ENCODE results near the gene TMSB15A. TPM values are rescaled to one million over a fixed set of nuclear protein-coding genes. Genes with fewer than 3 reads are reported as not detected.
"Not testable (repeated sequence)": the region's sequence is repeated elsewhere in the genome, so short reads cannot be mapped to it uniquely, and the experiment has no call there.

The TMSB15A gene
- total RNA-seq, 1 donor: not detected

- Histone ChIP-seq H3K27ac (ENCODE audit: low read depth, low read length) (no peak overlapping the region), H3K4me1 (ENCODE audit: insufficient read depth, low read length) (no peaks in the 10 kb centered on the region)
- DNase-seq (ENCODE audit: insufficient read length, low spot score, missing footprints): no peak
Measured at GRCh38 chrX:102514536-102514935, 2.0 kb downstream of the TMSB15A start.

GRCh38 chrX:102498732-102499131 lies 17.8 kb downstream of the TMSB15A start:
- no peak for DNase-seq (ENCODE audit: insufficient read length, low spot score, missing footprints)
- H3K4me3 ChIP-seq (ENCODE audit: insufficient read depth, low read length): no peak overlapping the region
- H3K9me3 ChIP-seq (ENCODE audit: low read depth, low read length): peaks cover 3% of the 10 kb centered on the region
- no peak for TF ChIP-seq CTCF (IDR thresholded peaks at IDR 0.05; ENCODE audit: extremely low read depth, low read depth, low read length)
- H3K27ac ChIP-seq (ENCODE audit: low read depth, low read length): no peak overlapping the region
- no peaks in the 10 kb centered on the region for H3K79me2 ChIP-seq (ENCODE audit: insufficient read depth, low read length)
- H4K20me1 ChIP-seq (ENCODE audit: insufficient read depth, low read length): no peaks in the 10 kb centered on the region
- no peak overlapping the region for H3K4me2 ChIP-seq (ENCODE audit: insufficient read depth, low read length)
- no peaks in the 10 kb centered on the region for H3K36me3 ChIP-seq (ENCODE audit: insufficient read depth, low read length)
- H3K27me3 ChIP-seq (ENCODE audit: insufficient read depth, low read length): peaks cover 15% of the 10 kb centered on the region
- no peaks in the 10 kb centered on the region for H3K4me1 ChIP-seq (ENCODE audit: insufficient read depth, low read length)
- H2AFZ ChIP-seq (ENCODE audit: low read length): no peak overlapping the region

More at GRCh38 chrX:102514536-102514935, 2.0 kb downstream of the TMSB15A start:
- H4K20me1 ChIP-seq (ENCODE audit: insufficient read depth, low read length): no peaks in the 10 kb centered on the region
- H3K4me2 ChIP-seq (ENCODE audit: insufficient read depth, low read length): no peak overlapping the region
- H3K9me3 ChIP-seq (ENCODE audit: low read depth, low read length): no peaks in the 10 kb centered on the region
- no peak overlapping the region for H2AFZ ChIP-seq (ENCODE audit: low read length)
- no peak for TF ChIP-seq CTCF (IDR thresholded peaks at IDR 0.05; ENCODE audit: extremely low read depth, low read depth, low read length)
- H3K27me3 ChIP-seq (ENCODE audit: insufficient read depth, low read length): peaks cover 16% of the 10 kb centered on the region
- no peaks in the 10 kb centered on the region for H3K79me2 ChIP-seq (ENCODE audit: insufficient read depth, low read length)
- no peaks in the 10 kb centered on the region for H3K36me3 ChIP-seq (ENCODE audit: insufficient read depth, low read length)
- H3K4me3 ChIP-seq (ENCODE audit: insufficient read depth, low read length): no peak overlapping the region

- Histone ChIP-seq H3K36me3 (ENCODE audit: insufficient read depth, low read length) (no peaks in the 10 kb centered on the region), H3K27me3 (ENCODE audit: insufficient read depth, low read length) (peaks cover 8% of the 10 kb centered on the region), H3K79me2 (ENCODE audit: insufficient read depth, low read length) (no peaks in the 10 kb centered on the region), H4K20me1 (ENCODE audit: insufficient read depth, low read length) (no peaks in the 10 kb centered on the region), H3K27ac (ENCODE audit: low read depth, low read length) (no peak overlapping the region), H3K4me1 (ENCODE audit: insufficient read depth, low read length) (no peaks in the 10 kb centered on the region), H3K4me2 (ENCODE audit: insufficient read depth, low read length) (no peak overlapping the region), H2AFZ (ENCODE audit: low read length) (no peak overlapping the region), H3K4me3 (ENCODE audit: insufficient read depth, low read length) (no peak overlapping the region), H3K9me3 (ENCODE audit: low read depth, low read length) (peaks cover 5% of the 10 kb centered on the region)
- no peak for DNase-seq (ENCODE audit: insufficient read length, low spot score, missing footprints)
- no peak for TF ChIP-seq CTCF (IDR thresholded peaks at IDR 0.05; ENCODE audit: extremely low read depth, low read depth, low read length)
Measured at GRCh38 chrX:102491766-102492165, 24.8 kb downstream of the TMSB15A start.

- H4K20me1 ChIP-seq (ENCODE audit: insufficient read depth, low read length); H3K4me3 ChIP-seq (ENCODE audit: insufficient read depth, low read length); H3K4me2 ChIP-seq (ENCODE audit: insufficient read depth, low read length); H3K36me3 ChIP-seq (ENCODE audit: insufficient read depth, low read length); H3K79me2 ChIP-seq (ENCODE audit: insufficient read depth, low read length); H3K27ac ChIP-seq (ENCODE audit: low read depth, low read length); DNase-seq (ENCODE audit: insufficient read length, low spot score, missing footprints); H2AFZ ChIP-seq (ENCODE audit: low read length); H3K27me3 ChIP-seq (ENCODE audit: insufficient read depth, low read length); H3K4me1 ChIP-seq (ENCODE audit: insufficient read depth, low read length); H3K9me3 ChIP-seq (ENCODE audit: low read depth, low read length): not testable (repeated sequence)
Measured at GRCh38 chrX:102478765-102479164, 37.8 kb downstream of the TMSB15A start.

GRCh38 chrX:102471762-102472220 lies 44.7 kb downstream of the TMSB15A start, which contains the start of gene TCP11X2:
Gene TCP11X2 (minus strand): TSS chrX:102471812.
- DNase-seq (ENCODE audit: insufficient read length, low spot score, missing footprints); H3K9me3 ChIP-seq (ENCODE audit: low read depth, low read length); H3K27ac ChIP-seq (ENCODE audit: low read depth, low read length); H3K4me2 ChIP-seq (ENCODE audit: insufficient read depth, low read length); H3K4me3 ChIP-seq (ENCODE audit: insufficient read depth, low read length); H3K36me3 ChIP-seq (ENCODE audit: insufficient read depth, low read length); H3K27me3 ChIP-seq (ENCODE audit: insufficient read depth, low read length); H2AFZ ChIP-seq (ENCODE audit: low read length); H4K20me1 ChIP-seq (ENCODE audit: insufficient read depth, low read length); H3K4me1 ChIP-seq (ENCODE audit: insufficient read depth, low read length); H3K79me2 ChIP-seq (ENCODE audit: insufficient read depth, low read length): not testable (repeated sequence)

GRCh38 chrX:102470215-102470614 lies 46.3 kb downstream of the TMSB15A start:
- not testable (repeated sequence) for H3K27me3 ChIP-seq (ENCODE audit: insufficient read depth, low read length); H3K79me2 ChIP-seq (ENCODE audit: insufficient read depth, low read length); H3K9me3 ChIP-seq (ENCODE audit: low read depth, low read length); H3K27ac ChIP-seq (ENCODE audit: low read depth, low read length); H3K36me3 ChIP-seq (ENCODE audit: insufficient read depth, low read length); DNase-seq (ENCODE audit: insufficient read length, low spot score, missing footprints); H3K4me1 ChIP-seq (ENCODE audit: insufficient read depth, low read length); H3K4me2 ChIP-seq (ENCODE audit: insufficient read depth, low read length); H3K4me3 ChIP-seq (ENCODE audit: insufficient read depth, low read length); H4K20me1 ChIP-seq (ENCODE audit: insufficient read depth, low read length); H2AFZ ChIP-seq (ENCODE audit: low read length)
